GM23338 (cell line): ENCODE data around the gene SMYD3. TPM values are rescaled to one million over a fixed set of nuclear protein-coding genes. Genes with fewer than 3 reads are reported as not detected.

Source experiments
- ATAC-seq: fragments of 200-7000 bp; cut with Tn5 transposase; 3 replicates; pipeline ENCODE4 v1.9.1; 2020
- DNase-seq: peaks from one replicate; pipeline ENCODE4 v3.0.0-alpha.2; 2015; ENCODE audit warnings: low spot score
- H2AFZ ChIP-seq: fragments of 200-600 bp; sonication (generic); 2 replicates; pipeline ENCODE4 v1.8.0; 2016; ENCODE audit warnings: antibody characterized with exemption, mild to moderate bottlenecking, moderate library complexity
- H3F3A ChIP-seq: fragments of 200-600 bp; sonication (generic); replicated peaks from 2 replicates; pipeline ENCODE4 v1.8.0; 2017; ENCODE audit warnings: antibody characterized with exemption, mixed run types, low read depth
- H3K27ac ChIP-seq: fragments of 200-600 bp; sonication (generic); 2 replicates; pipeline ENCODE4 v1.6.1; 2016; ENCODE audit warnings: low read depth
- H3K27me3 ChIP-seq: fragments of 200-600 bp; sonication (generic); 2 replicates; pipeline ENCODE4 v1.8.0; 2016; ENCODE audit warnings: mild to moderate bottlenecking, mixed run types, moderate library complexity; ENCODE audit not compliant: insufficient read depth
- H3K36me3 ChIP-seq: fragments of 200-600 bp; sonication (generic); 2 replicates; pipeline ENCODE4 v1.8.0; 2016; ENCODE audit warnings: mild to moderate bottlenecking; ENCODE audit not compliant: insufficient read depth
- H3K4me1 ChIP-seq: fragments of 200-600 bp; sonication (generic); 2 replicates; pipeline ENCODE4 v1.8.0; 2016; ENCODE audit warnings: mild to moderate bottlenecking, moderate library complexity; ENCODE audit not compliant: insufficient read depth
- H3K4me2 ChIP-seq: fragments of 200-600 bp; sonication (generic); 2 replicates; pipeline ENCODE4 v1.7.1; 2017; ENCODE audit warnings: mixed run types
- H3K4me3 ChIP-seq: fragments of 200-600 bp; sonication (generic); 2 replicates; pipeline ENCODE4 v1.6.1; 2016; ENCODE audit warnings: mixed run types
- H3K79me2 ChIP-seq: fragments of 200-600 bp; sonication (generic); replicated peaks from 2 replicates; pipeline ENCODE4 v1.8.0; 2017; ENCODE audit warnings: mild to moderate bottlenecking; ENCODE audit not compliant: insufficient read depth
- H3K9me2 ChIP-seq: fragments of 200-600 bp; sonication (generic); 2 replicates; pipeline ENCODE4 v1.8.0; 2017; ENCODE audit not compliant: insufficient read depth
- H4K20me1 ChIP-seq: fragments of 200-600 bp; sonication (generic); replicated peaks from 2 replicates; pipeline ENCODE4 v1.8.0; 2017; ENCODE audit warnings: mild to moderate bottlenecking; ENCODE audit not compliant: insufficient read depth
- H3K27ac Mint-ChIP-seq: 2 replicates; pipeline ENCODE4 v1.8.0; 2020; ENCODE audit warnings: inconsistent platforms, mild to moderate bottlenecking, moderate library complexity, mixed read lengths
- H3K27me3 Mint-ChIP-seq: 3 replicates; pipeline ENCODE4 v1.8.0; 2022; ENCODE audit warnings: low read depth, mild to moderate bottlenecking, moderate library complexity, mixed read lengths, inconsistent platforms; ENCODE audit not compliant: insufficient read depth, poor library complexity
- H3K36me3 Mint-ChIP-seq: 3 replicates; pipeline ENCODE4 v1.8.0; 2021; ENCODE audit warnings: low read depth, mild to moderate bottlenecking, inconsistent platforms, moderate library complexity, mixed read lengths
- H3K4me1 Mint-ChIP-seq: 3 replicates; pipeline ENCODE4 v1.8.0; 2020; ENCODE audit warnings: mild to moderate bottlenecking, inconsistent platforms, mixed read lengths
- H3K4me3 Mint-ChIP-seq: 3 replicates; pipeline ENCODE4 v1.8.0; 2021; ENCODE audit warnings: moderate library complexity, mild to moderate bottlenecking, inconsistent platforms, mixed read lengths
- H3K9me3 Mint-ChIP-seq: 3 replicates; pipeline ENCODE4 v1.8.0; 2020; ENCODE audit warnings: moderate library complexity, mild to moderate bottlenecking, inconsistent platforms, mixed read lengths
- CREB1 ChIP-seq: fragments of 250-450 bp; sonication (Bioruptor Pico); IDR thresholded peaks from 2 replicates; pipeline ENCODE4 v1.5.0; 2020; ENCODE audit warnings: low read depth, mild to moderate bottlenecking, moderate library complexity
- ETS1 ChIP-seq: IDR thresholded peaks from 2 replicates; pipeline ENCODE4 v1.6.1; 2016; ENCODE audit warnings: antibody characterized with exemption
- EZH2 ChIP-seq: fragments of 200-600 bp; sonication (generic); IDR thresholded peaks from one replicate; pipeline ENCODE4 v1.8.0; 2017; ENCODE audit warnings: antibody characterized with exemption, mild to moderate bottlenecking, low read depth; ENCODE audit not compliant: unreplicated experiment
- EZH2phosphoT487 ChIP-seq: fragments of 200-600 bp; sonication (generic); IDR thresholded peaks from one replicate; pipeline ENCODE4 v1.8.1; 2018; ENCODE audit warnings: antibody characterized with exemption; ENCODE audit not compliant: unreplicated experiment
- JUNB ChIP-seq: IDR thresholded peaks from one replicate; pipeline ENCODE4 v1.6.1; 2016; ENCODE audit warnings: antibody characterized with exemption; ENCODE audit not compliant: unreplicated experiment
- NANOG ChIP-seq: IDR thresholded peaks from 2 replicates; pipeline ENCODE4 v1.6.1; 2016; ENCODE audit warnings: antibody characterized with exemption, borderline replicate concordance
- POLR2AphosphoS5 ChIP-seq: IDR thresholded peaks from 2 replicates; pipeline ENCODE4 v1.6.1; 2016; ENCODE audit warnings: antibody characterized with exemption, low read depth
- STAT1 ChIP-seq: IDR thresholded peaks from one replicate; pipeline ENCODE4 v1.6.1; 2016; ENCODE audit warnings: antibody characterized with exemption; ENCODE audit not compliant: unreplicated experiment
- ZNF114 ChIP-seq: fragments of 250-450 bp; sonication (Bioruptor Pico); IDR thresholded peaks from 2 replicates; pipeline ENCODE4 v1.5.0; 2020; ENCODE audit warnings: mild to moderate bottlenecking, moderate library complexity
- ZNF331 ChIP-seq: fragments of 250-450 bp; sonication (Bioruptor Pico); IDR thresholded peaks from 2 replicates; pipeline ENCODE4 v1.5.0; 2020; ENCODE audit warnings: low read depth, mild to moderate bottlenecking, moderate library complexity
- polyA plus RNA-seq: library from polyadenylated mRNA; unstranded; fragments of >200 nt; fragmentation: Nextera tagmentation; extraction: Ambion mirVana; gene quantifications from 2 replicates; pipeline ENCODE4 v1.2.1, GENCODE V29; 2016
- total RNA-seq: library from RNA; depleted of rRNA; stranded (reverse); fragments of >200 nt; shearing (Covaris generic); gene quantifications from 2 replicates; pipeline ENCODE4 v1.2.3, GENCODE V29; 2014
- TF ChIP-seq, protein P1 (sequence below): IDR thresholded peaks from one replicate; pipeline ENCODE4 v1.6.1; 2018; ENCODE audit warnings: antibody characterized with exemption; ENCODE audit not compliant: unreplicated experiment
- TF ChIP-seq, protein P2 (sequence below): fragments of 250-450 bp; sonication (Bioruptor Pico); IDR thresholded peaks from 2 replicates; pipeline ENCODE4 v1.5.0; 2020; ENCODE audit warnings: mild to moderate bottlenecking, moderate library complexity
- TF ChIP-seq, protein P3 (sequence below), 2 experiments: fragments of 200-600 bp in 1 of 2; sonication (generic) in 1 of 2; conservative IDR thresholded peaks; 2 replicates each; pipeline versions ENCODE4 v1.5.1 to v1.6.1; 2016 to 2017; ENCODE audit warnings: antibody characterized with exemption in 2 of 2, low read depth in 2 of 2, mild to moderate bottlenecking in 2 of 2, moderate library complexity in 1 of 2

Gene SMYD3
- total and polyA plus RNA-seq, 2 experiments from 2014 or later, result 31.8 to 34.4 TPM

DNA sequence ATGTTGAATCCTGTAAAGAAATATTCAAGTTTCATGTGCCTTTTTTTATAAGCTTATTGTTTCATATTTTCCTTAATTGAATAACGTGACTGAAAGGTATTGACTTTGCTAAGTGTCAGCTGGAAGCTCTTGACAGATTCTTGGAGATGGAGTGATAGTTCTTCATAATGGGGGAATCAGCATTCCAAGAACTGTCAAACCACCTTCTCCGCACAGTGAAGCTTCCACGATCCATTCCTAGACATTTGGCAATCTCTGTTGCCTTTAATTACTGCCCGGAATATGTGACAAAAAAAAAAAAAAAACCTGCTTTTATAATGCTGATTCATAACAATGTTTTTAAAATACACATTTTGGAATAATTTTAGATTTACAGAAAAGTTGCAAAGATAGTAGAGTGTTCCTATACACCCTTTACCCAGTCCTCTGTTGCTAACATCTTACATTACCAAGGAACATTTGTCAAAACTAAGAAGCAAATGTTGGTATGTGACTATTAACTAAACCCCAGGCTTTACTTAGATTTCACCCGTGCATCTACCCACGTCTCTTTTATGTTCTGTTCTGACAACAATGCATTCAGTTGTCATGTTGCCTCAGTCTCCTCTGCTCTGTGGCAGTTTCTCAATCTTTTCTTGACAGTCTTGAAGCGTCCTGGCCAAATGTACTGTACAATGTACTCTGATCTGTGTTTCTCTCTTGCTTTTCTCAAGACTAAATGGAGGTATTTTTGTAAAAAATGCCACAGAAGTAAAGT, 674.1 kb downstream of the SMYD3 start:
- no peaks in the 10 kb centered on the region for H3K9me2 ChIP-seq
- H3K27ac ChIP-seq, result no peak overlapping the region
- TF ChIP-seq, protein P1, sequence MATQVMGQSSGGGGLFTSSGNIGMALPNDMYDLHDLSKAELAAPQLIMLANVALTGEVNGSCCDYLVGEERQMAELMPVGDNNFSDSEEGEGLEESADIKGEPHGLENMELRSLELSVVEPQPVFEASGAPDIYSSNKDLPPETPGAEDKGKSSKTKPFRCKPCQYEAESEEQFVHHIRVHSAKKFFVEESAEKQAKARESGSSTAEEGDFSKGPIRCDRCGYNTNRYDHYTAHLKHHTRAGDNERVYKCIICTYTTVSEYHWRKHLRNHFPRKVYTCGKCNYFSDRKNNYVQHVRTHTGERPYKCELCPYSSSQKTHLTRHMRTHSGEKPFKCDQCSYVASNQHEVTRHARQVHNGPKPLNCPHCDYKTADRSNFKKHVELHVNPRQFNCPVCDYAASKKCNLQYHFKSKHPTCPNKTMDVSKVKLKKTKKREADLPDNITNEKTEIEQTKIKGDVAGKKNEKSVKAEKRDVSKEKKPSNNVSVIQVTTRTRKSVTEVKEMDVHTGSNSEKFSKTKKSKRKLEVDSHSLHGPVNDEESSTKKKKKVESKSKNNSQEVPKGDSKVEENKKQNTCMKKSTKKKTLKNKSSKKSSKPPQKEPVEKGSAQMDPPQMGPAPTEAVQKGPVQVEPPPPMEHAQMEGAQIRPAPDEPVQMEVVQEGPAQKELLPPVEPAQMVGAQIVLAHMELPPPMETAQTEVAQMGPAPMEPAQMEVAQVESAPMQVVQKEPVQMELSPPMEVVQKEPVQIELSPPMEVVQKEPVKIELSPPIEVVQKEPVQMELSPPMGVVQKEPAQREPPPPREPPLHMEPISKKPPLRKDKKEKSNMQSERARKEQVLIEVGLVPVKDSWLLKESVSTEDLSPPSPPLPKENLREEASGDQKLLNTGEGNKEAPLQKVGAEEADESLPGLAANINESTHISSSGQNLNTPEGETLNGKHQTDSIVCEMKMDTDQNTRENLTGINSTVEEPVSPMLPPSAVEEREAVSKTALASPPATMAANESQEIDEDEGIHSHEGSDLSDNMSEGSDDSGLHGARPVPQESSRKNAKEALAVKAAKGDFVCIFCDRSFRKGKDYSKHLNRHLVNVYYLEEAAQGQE, result no peak
- TF ChIP-seq, protein P2, sequence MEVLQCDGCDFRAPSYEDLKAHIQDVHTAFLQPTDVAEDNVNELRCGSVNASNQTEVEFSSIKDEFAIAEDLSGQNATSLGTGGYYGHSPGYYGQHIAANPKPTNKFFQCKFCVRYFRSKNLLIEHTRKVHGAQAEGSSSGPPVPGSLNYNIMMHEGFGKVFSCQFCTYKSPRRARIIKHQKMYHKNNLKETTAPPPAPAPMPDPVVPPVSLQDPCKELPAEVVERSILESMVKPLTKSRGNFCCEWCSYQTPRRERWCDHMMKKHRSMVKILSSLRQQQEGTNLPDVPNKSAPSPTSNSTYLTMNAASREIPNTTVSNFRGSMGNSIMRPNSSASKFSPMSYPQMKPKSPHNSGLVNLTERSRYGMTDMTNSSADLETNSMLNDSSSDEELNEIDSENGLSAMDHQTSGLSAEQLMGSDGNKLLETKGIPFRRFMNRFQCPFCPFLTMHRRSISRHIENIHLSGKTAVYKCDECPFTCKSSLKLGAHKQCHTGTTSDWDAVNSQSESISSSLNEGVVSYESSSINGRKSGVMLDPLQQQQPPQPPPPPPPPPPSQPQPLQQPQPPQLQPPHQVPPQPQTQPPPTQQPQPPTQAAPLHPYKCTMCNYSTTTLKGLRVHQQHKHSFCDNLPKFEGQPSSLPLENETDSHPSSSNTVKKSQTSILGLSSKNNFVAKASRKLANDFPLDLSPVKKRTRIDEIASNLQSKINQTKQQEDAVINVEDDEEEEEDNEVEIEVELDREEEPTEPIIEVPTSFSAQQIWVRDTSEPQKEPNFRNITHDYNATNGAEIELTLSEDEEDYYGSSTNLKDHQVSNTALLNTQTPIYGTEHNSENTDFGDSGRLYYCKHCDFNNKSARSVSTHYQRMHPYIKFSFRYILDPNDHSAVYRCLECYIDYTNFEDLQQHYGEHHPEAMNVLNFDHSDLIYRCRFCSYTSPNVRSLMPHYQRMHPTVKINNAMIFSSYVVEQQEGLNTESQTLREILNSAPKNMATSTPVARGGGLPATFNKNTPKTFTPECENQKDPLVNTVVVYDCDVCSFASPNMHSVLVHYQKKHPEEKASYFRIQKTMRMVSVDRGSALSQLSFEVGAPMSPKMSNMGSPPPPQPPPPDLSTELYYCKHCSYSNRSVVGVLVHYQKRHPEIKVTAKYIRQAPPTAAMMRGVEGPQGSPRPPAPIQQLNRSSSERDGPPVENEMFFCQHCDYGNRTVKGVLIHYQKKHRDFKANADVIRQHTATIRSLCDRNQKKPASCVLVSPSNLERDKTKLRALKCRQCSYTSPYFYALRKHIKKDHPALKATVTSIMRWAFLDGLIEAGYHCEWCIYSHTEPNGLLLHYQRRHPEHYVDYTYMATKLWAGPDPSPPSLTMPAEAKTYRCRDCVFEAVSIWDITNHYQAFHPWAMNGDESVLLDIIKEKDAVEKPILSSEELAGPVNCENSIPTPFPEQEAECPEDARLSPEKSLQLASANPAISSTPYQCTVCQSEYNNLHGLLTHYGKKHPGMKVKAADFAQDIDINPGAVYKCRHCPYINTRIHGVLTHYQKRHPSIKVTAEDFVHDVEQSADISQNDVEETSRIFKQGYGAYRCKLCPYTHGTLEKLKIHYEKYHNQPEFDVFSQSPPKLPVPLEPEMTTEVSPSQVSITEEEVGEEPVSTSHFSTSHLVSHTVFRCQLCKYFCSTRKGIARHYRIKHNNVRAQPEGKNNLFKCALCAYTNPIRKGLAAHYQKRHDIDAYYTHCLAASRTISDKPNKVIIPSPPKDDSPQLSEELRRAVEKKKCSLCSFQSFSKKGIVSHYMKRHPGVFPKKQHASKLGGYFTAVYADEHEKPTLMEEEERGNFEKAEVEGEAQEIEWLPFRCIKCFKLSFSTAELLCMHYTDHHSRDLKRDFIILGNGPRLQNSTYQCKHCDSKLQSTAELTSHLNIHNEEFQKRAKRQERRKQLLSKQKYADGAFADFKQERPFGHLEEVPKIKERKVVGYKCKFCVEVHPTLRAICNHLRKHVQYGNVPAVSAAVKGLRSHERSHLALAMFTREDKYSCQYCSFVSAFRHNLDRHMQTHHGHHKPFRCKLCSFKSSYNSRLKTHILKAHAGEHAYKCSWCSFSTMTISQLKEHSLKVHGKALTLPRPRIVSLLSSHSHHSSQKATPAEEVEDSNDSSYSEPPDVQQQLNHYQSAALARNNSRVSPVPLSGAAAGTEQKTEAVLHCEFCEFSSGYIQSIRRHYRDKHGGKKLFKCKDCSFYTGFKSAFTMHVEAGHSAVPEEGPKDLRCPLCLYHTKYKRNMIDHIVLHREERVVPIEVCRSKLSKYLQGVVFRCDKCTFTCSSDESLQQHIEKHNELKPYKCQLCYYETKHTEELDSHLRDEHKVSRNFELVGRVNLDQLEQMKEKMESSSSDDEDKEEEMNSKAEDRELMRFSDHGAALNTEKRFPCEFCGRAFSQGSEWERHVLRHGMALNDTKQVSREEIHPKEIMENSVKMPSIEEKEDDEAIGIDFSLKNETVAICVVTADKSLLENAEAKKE, result no peak
- TF ChIP-seq ZNF331 (CRISPR knock-in tag) (no peak), ZNF114 (no peak), STAT1 (no peak), CREB1 (CRISPR knock-in tag) (no peak), JUNB (no peak), EZH2 (no peak), NANOG (no peak), ETS1 (no peak), EZH2phosphoT487 (no peak), POLR2AphosphoS5 (no peak)
- TF ChIP-seq, protein P3, sequence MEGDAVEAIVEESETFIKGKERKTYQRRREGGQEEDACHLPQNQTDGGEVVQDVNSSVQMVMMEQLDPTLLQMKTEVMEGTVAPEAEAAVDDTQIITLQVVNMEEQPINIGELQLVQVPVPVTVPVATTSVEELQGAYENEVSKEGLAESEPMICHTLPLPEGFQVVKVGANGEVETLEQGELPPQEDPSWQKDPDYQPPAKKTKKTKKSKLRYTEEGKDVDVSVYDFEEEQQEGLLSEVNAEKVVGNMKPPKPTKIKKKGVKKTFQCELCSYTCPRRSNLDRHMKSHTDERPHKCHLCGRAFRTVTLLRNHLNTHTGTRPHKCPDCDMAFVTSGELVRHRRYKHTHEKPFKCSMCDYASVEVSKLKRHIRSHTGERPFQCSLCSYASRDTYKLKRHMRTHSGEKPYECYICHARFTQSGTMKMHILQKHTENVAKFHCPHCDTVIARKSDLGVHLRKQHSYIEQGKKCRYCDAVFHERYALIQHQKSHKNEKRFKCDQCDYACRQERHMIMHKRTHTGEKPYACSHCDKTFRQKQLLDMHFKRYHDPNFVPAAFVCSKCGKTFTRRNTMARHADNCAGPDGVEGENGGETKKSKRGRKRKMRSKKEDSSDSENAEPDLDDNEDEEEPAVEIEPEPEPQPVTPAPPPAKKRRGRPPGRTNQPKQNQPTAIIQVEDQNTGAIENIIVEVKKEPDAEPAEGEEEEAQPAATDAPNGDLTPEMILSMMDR (conservative IDR thresholded peaks at IDR 0.05; ENCODE audit: low read depth in 2 of 2), result no peak
- DNase-seq, result no peak
- H2AFZ ChIP-seq, result no peak overlapping the region
- H3K4me2 ChIP-seq, result no peak overlapping the region
- H3K27me3 ChIP-seq, result no peaks in the 10 kb centered on the region
- no peak for ATAC-seq
- Mint-ChIP-seq H3K4me1 (peaks cover 12% of the 10 kb centered on the region), H3K36me3 (no peaks in the 10 kb centered on the region; the same call in 2 of the 3 replicates), H3K4me3 (no peak overlapping the region), H3K27ac (no peak overlapping the region), H3K27me3 (peaks cover 9% of the 10 kb centered on the region), H3K9me3 (no peaks in the 10 kb centered on the region)
- H3F3A ChIP-seq, result no peaks in the 10 kb centered on the region
- H3K36me3 ChIP-seq, result no peaks in the 10 kb centered on the region
- no peak overlapping the region for H3K4me3 ChIP-seq
- H3K79me2 ChIP-seq, result no peaks in the 10 kb centered on the region
- no peaks in the 10 kb centered on the region for H3K4me1 ChIP-seq
- H4K20me1 ChIP-seq, result no peaks in the 10 kb centered on the region
